Ectodermal cell (in vitro differentiated cells): ENCODE measurements around the gene ITGB5.
"Not testable (repeated sequence)": the region's sequence is repeated elsewhere in the genome, so short reads cannot be mapped to it uniquely, and the experiment has no call there.

Source experiments
- H3K27ac ChIP-seq: 2 replicates; pipeline ENCODE4 v1.7.0; 2013; ENCODE audit warnings: mild to moderate bottlenecking, low read depth, low read length; ENCODE audit not compliant: insufficient read depth, poor library complexity, severe bottlenecking
- H3K27me3 ChIP-seq: 2 replicates; pipeline ENCODE4 v1.7.0; 2013; ENCODE audit warnings: mild to moderate bottlenecking, low read length; ENCODE audit not compliant: insufficient read depth, control insufficient read depth, poor library complexity, severe bottlenecking
- H3K36me3 ChIP-seq: one replicate; pipeline ENCODE4 v1.7.0; 2013; ENCODE audit warnings: low read length; ENCODE audit not compliant: control insufficient read depth, insufficient read depth
- H3K4me1 ChIP-seq: one replicate; pipeline ENCODE4 v1.7.0; 2013; ENCODE audit warnings: low read length; ENCODE audit not compliant: control insufficient read depth, insufficient read depth
- H3K4me3 ChIP-seq: 2 replicates; pipeline ENCODE4 v1.7.0; 2013; ENCODE audit warnings: low read depth, low read length, control low read depth; ENCODE audit not compliant: insufficient read depth
- H3K9me3 ChIP-seq: 2 replicates; pipeline ENCODE4 v1.7.0; 2013; ENCODE audit warnings: mild to moderate bottlenecking, low read length, moderate library complexity; ENCODE audit not compliant: control insufficient read depth
- WGBS, 2 experiments: methylation state at CpG; one replicate each; pipeline ENCODE4 v1.1.7; 2013; ENCODE audit warnings: missing lambda C conversion rate in 2 of 2; 5-methylcytosine and 5-hydroxymethylcytosine counted together

Gene ITGB5

DNA sequence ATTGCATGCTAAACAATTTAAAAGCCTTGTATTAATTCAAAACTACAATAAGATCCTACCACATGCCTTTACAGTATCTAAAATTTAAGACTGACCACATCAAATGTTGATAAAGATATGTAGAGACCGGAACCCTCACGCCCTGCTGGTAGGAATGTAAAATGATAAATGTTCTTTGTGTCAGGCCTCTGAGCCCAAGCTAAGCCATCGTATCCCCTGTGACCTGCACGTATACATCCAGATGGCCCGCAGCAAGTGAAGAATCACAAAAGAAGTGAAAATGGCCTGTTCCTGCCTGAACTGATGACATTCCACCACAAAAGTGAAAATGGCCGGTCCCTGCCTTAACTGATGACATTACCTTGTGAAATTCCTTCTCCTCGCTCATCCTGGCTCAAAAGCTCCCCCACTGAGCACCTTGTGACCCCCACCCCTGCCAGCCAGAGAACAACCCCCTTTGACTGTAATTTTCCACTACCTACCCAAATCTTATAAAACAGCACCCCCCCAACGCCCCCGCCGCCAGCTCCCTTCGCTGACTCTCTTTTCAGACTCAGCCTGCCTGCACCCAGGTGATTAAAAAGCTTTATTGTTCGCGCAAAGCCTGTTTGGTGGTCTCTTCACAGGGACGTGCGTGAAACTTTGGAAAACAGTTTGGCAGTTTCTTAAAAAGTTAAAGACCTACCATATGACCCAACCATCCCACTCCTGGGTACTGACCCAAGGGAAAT lies 59.5 kb downstream of the ITGB5 start:
- WGBS, 2 experiments = 27 to 34% methylated on average over 15 of the region's 15 CpGs
- not testable (repeated sequence) for H3K27ac ChIP-seq, H3K36me3 ChIP-seq, H3K27me3 ChIP-seq, H3K9me3 ChIP-seq, H3K4me3 ChIP-seq
- H3K4me1 ChIP-seq = peaks cover 11% of the 10 kb centered on the region

DNA sequence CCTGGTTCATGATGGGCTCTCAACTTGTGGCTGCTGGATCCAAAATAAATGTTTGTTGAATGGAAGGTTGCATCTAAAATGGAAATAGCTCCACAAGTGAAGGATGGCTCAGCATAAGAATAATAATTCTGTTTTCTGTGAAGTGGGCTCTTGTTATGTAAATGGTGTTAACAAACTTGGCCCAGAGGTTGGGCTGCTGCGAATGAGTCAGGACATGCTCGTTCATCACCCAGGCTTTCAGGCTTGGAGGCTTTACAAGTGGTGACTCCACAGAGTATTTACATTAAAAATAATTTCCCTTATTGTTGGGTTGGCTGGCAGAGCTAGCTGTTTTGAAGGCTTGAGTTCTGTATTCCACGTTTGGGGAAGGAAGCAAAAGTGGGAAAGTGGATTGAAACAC lies 60.5 kb downstream of the ITGB5 start:
- no peaks in the 10 kb centered on the region for H3K27me3 ChIP-seq
- WGBS, 2 experiments = 19 to 33% methylated on average over 2 to 3 of the region's 3 CpGs
- H3K36me3 ChIP-seq = no peaks in the 10 kb centered on the region
- no peak overlapping the region for H3K4me3 ChIP-seq
- H3K27ac ChIP-seq = no peak overlapping the region
- H3K9me3 ChIP-seq = no peaks in the 10 kb centered on the region
- H3K4me1 ChIP-seq = peaks cover 11% of the 10 kb centered on the region

DNA sequence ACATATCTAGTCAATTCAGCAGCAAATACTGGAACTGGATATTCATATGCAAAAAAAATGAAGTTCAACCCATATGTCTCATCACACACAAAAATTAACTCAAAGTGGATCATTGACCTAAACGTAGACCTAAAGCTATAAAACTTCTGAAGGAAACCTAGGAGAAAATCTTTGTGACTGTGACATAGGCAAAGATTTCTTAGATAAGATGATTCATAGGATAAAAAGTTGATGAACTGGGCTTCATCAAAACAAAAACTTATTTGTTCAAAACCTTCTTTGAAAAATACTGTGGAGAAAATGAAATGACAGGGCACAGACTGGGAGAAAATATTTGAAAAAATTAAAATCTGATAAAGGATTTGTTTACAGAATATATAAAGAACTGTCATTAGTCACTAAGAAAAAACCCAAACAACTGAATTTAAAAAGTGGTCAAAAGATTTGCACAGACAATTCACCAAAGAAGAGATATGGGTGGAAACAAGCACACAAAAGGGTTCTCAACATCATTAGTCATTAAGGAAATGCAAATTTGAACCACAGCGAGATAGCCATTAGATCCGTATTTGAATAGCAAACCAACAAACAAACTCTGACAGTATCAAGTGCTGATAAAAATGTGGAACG lies 62.8 kb downstream of the ITGB5 start:
- Histone ChIP-seq H3K27me3 (no peaks in the 10 kb centered on the region), H3K9me3 (no peaks in the 10 kb centered on the region), H3K36me3 (no peaks in the 10 kb centered on the region), H3K4me1 (peaks cover 11% of the 10 kb centered on the region), H3K4me3 (no peak overlapping the region), H3K27ac (no peak overlapping the region)
- WGBS, 2 experiments = 87 to 90% methylated on average over 4 of the region's 4 CpGs

DNA sequence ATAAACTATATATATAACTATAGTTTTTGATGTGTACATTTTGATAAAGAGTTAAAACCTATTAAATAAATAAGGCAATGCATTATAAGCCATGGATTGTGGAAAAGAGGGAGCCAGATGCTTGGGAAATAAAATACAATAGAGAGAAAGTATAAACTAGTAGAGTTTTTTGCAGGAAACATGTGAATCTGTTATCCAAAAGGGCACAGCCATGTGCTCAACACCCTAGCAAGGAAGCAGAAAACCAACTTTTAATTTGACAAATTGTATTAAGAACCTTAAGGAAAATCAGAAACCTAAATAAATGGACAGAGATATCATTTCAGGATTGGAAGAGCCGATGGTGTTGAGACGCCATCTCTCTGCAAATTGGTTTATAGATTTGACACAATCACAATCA lies 63.5 kb downstream of the ITGB5 start:
- peaks cover 11% of the 10 kb centered on the region for H3K4me1 ChIP-seq
- 94 to 100% methylated on average over 2 of the region's 2 CpGs for WGBS, 2 experiments
- H3K27me3 ChIP-seq = no peaks in the 10 kb centered on the region
- no peaks in the 10 kb centered on the region for H3K36me3 ChIP-seq
- no peaks in the 10 kb centered on the region for H3K9me3 ChIP-seq
- no peak overlapping the region for H3K4me3 ChIP-seq
- H3K27ac ChIP-seq = no peak overlapping the region

DNA sequence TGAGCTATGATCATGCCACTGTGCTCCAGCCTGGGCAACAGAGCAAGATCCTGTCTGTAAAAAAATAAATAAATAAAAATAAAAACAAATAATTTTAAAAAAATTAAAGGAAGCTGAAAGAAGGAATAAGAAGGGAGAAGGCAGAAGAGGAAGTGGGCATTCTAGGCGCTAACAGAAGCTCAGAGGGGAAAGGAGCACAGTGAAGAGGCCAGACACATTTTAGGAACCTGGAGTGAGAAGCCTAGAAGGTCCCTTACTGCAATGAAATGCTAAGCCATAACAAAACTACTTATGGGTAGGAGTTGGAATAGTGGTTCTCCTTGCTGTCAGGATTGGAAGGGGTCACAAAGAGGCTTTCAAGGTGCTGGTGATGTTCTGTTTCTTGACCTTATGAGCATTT lies 64.0 kb downstream of the ITGB5 start:
- H3K27me3 ChIP-seq = no peaks in the 10 kb centered on the region
- H3K27ac ChIP-seq = no peak overlapping the region
- no peaks in the 10 kb centered on the region for H3K9me3 ChIP-seq
- WGBS, 2 experiments = 96 to 100% methylated on average over 1 of the region's 1 CpG
- no peaks in the 10 kb centered on the region for H3K36me3 ChIP-seq
- H3K4me3 ChIP-seq = no peak overlapping the region
- peaks cover 10% of the 10 kb centered on the region for H3K4me1 ChIP-seq

DNA sequence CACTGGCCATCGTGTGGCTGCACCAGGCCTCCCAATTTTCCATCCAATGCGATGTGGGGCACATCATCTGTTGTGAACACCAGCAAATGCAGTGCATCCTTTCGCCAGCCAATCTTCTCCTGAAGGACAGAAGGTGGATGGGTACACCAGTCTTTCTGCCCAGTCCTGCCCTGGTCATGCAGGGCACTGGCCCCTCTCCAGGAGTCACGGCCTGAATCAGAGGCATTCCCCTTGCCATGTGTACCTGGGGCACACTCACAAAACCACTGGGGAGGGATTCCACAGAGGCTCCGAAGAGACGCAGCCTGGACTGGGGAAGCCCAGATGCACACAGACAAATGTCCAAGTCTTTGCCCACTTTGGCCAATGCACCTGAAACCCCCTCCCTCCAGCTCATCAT lies 65.8 kb downstream of the ITGB5 start:
- Histone ChIP-seq H3K27me3 (no peaks in the 10 kb centered on the region), H3K9me3 (no peaks in the 10 kb centered on the region), H3K36me3 (no peaks in the 10 kb centered on the region), H3K4me1 (no peaks in the 10 kb centered on the region), H3K27ac (no peak overlapping the region), H3K4me3 (no peak overlapping the region)
- 94 to 95% methylated on average over 6 of the region's 6 CpGs for WGBS, 2 experiments

DNA sequence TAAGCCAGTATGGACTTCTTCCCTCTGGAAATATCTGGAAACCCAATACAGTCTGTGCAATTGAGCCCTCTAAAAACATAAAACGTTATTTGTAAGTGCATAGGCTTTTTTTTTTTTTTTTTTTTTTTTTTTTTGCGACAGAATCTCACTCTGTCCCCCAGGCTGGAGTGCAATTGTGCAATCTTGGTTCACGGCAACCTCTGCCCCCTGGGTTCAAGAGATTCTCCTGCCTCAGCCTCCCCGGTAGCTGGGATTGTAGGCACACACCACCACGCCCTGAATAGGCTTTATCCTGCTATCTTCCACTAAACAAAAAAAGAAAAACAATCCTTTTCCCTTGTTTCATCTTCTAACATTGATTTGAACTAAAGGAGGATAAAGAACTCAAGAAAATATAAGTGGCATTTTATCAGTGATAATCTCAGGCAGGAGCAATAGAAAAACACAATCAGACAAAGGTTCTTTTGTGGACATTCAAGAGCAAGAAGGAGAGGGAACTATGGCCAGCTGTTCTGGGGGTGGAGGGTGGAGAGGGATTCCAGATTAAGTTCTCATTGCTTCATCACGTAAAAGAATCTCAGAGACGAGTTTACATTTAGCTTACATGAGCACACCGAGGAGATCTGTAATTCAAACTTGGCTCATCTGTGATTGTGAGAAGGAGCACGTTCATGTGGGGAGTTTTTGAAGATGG lies 68.6 kb downstream of the ITGB5 start:
- 86 to 91% methylated on average over 9 of the region's 9 CpGs for WGBS, 2 experiments
- Histone ChIP-seq H3K27me3 (no peaks in the 10 kb centered on the region), H3K4me3 (no peak overlapping the region), H3K9me3 (no peaks in the 10 kb centered on the region), H3K27ac (no peak overlapping the region), H3K4me1 (no peaks in the 10 kb centered on the region), H3K36me3 (no peaks in the 10 kb centered on the region)

DNA sequence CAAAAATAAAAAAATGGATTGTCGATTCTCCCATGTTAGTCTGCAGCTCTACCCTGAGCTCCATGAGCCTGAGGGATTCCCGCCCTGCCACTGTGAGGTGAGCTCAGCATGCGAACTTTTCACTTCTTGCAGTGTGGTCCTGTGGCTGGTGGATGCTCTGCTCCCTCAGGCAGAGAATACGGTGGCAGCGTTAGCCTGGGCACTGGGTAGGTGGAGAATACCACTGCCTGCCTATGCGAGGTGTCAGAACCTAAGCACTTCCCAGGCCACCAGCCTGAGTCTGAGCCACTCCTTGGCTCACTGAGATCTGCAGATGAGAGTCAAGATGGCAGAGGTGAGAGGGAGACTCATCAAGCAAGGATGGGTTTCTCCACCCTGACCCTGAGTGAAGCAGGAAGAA lies 70.1 kb downstream of the ITGB5 start:
- Histone ChIP-seq H3K27me3 (no peaks in the 10 kb centered on the region), H3K9me3 (no peaks in the 10 kb centered on the region), H3K36me3 (no peaks in the 10 kb centered on the region), H3K4me1 (no peaks in the 10 kb centered on the region), H3K4me3 (no peak overlapping the region), H3K27ac (no peak overlapping the region)
- 90 to 95% methylated on average over 6 of the region's 6 CpGs for WGBS, 2 experiments

DNA sequence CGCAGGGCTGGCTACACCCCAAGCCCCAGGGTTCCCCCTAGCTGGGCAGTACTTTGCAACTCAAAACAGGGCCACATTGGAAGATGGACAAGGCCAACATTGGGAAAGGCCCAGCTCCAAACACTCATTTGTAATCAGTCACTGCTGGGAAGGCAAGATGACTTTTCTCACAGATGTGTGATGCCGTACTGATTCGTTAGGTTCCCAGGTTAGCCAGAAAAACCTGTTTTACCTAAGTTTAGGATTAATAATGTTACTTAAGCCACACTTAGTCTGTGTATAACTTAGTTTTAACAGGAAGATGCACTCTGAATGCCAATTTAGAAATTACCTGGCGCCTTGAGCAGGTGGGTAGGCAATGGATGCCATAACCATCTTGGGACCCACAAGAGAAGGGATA lies 71.0 kb downstream of the ITGB5 start:
- no peak overlapping the region for H3K27ac ChIP-seq
- no peaks in the 10 kb centered on the region for H3K36me3 ChIP-seq
- H3K4me3 ChIP-seq = no peak overlapping the region
- no peaks in the 10 kb centered on the region for H3K4me1 ChIP-seq
- no peaks in the 10 kb centered on the region for H3K27me3 ChIP-seq
- H3K9me3 ChIP-seq = no peaks in the 10 kb centered on the region
- 94 to 98% methylated on average over 4 of the region's 4 CpGs for WGBS, 2 experiments

DNA sequence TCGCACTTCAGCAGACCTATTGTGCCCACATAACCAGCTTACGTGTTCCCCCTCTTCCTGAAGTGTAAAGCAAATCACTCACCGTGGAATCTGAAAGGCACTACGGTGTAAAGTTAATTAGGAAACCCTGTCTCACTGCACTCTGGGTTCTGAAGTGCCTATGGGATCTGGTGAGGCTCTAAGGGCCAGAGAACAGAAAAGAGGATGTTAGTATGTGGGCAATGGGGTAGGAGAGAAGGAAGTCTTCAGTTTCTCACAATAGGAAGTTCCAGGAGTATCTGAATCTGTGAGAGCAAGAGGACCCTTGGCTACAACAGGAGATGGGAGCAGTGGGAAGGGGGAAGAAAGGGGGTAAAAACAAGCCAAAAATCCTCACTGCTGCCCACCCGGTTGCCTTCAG lies 71.4 kb downstream of the ITGB5 start:
- Histone ChIP-seq H3K9me3 (no peaks in the 10 kb centered on the region), H3K4me3 (no peak overlapping the region), H3K27ac (no peak overlapping the region), H3K4me1 (no peaks in the 10 kb centered on the region), H3K36me3 (no peaks in the 10 kb centered on the region), H3K27me3 (no peaks in the 10 kb centered on the region)
- 91 to 95% methylated on average over 5 of the region's 5 CpGs for WGBS, 2 experiments
